Mesodermal cell (in vitro differentiated cells): Measurements from ENCODE around the gene GOLT1A.

Source experiments
- H3K27ac ChIP-seq: 2 replicates; pipeline ENCODE4 v1.7.0; 2013; ENCODE audit warnings: mild to moderate bottlenecking, low read depth, low read length, moderate library complexity; ENCODE audit not compliant: severe bottlenecking
- H3K36me3 ChIP-seq: 2 replicates; pipeline ENCODE4 v1.7.1; 2013; ENCODE audit warnings: mild to moderate bottlenecking, low read length, moderate library complexity; ENCODE audit not compliant: control insufficient read depth, insufficient read depth
- H3K4me1 ChIP-seq: one replicate; pipeline ENCODE4 v1.7.1; 2013; ENCODE audit warnings: mild to moderate bottlenecking, low read length; ENCODE audit not compliant: insufficient read depth, control insufficient read depth, poor library complexity, severe bottlenecking
- H3K4me3 ChIP-seq: 2 replicates; pipeline ENCODE4 v1.7.0; 2013; ENCODE audit warnings: low read length, control low read depth, mild to moderate bottlenecking; ENCODE audit not compliant: insufficient read depth, poor library complexity, severe bottlenecking; ENCODE audit errors: extremely low read depth
- H3K9me3 ChIP-seq: 2 replicates; pipeline ENCODE4 v1.7.1; 2013; ENCODE audit warnings: mild to moderate bottlenecking, low read length, moderate library complexity; ENCODE audit not compliant: control insufficient read depth
- WGBS, 2 experiments: methylation state at CpG; one replicate each; pipeline ENCODE4 v1.1.5; 2013; ENCODE audit warnings: missing lambda C conversion rate in 2 of 2; ENCODE audit not compliant: insufficient coverage in 2 of 2; 5-methylcytosine and 5-hydroxymethylcytosine counted together

The GOLT1A gene

DNA sequence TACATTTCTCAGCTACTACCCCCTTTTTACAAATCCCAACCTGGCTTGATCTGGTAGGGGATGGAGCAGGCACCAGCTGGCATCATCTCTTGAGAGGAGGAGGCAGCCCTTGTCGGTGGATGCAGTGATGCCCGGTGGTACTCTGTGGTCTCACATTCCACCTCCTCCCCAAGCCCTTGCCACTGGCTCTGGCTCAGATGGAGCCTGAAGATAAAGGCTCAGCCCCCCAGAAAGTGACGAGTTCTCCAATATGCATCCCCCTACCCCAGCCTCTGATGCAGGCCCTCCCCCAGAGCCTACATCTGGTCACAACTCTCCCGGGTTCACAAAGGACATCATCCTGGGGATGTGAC, 3.8 kb upstream of the GOLT1A start:
- H3K27ac ChIP-seq: no peak overlapping the region
- no peak overlapping the region for H3K4me3 ChIP-seq
- WGBS, 2 experiments: 74 to 86% methylated on average over 3 to 4 of the region's 4 CpGs
- no peaks in the 10 kb centered on the region for H3K9me3 ChIP-seq
- no peaks in the 10 kb centered on the region for H3K4me1 ChIP-seq
- peaks cover 12% of the 10 kb centered on the region for H3K36me3 ChIP-seq

DNA sequence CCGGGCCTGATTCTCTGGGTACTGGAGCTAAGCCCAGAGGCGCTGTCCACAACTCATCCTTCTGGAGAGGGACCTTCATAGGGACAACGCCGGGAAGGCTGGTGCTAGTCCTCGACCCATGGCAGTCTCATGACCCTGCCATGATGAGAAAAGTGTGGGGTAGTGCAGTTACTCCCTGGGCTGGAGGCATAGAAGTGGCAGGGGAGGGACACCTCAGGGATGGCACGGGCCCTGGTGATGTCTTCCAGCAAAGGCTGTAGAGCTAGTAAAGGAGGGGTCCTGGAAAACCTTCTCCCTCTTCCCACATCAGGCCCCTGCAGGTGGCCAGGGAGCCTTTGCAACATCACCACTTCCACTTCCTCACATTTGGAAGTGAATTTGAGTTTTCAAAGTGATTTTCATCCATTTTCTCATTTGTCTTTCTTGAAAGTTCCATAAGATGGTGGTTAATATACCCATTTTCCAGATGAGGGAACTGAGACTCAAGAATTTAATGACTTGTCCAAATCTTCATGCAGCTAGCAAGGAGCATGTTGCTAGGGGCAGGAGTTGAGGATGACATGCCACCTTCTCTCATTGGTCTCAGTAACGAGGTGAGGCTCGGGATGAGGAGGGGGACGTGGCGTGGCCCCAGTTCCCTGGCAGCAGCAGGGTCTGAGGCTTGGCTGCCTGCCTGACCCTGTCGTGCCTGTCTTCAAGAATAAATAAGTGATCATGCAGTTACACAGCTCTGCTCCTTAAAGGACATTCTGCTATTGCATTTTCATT, 3.3 kb upstream of the GOLT1A start:
- no peak overlapping the region for H3K4me3 ChIP-seq
- no peaks in the 10 kb centered on the region for H3K4me1 ChIP-seq
- H3K36me3 ChIP-seq: peaks cover 6% of the 10 kb centered on the region
- H3K9me3 ChIP-seq: no peaks in the 10 kb centered on the region
- no peak overlapping the region for H3K27ac ChIP-seq
- WGBS, 2 experiments: 90 to 95% methylated on average over 10 to 11 of the region's 11 CpGs

DNA sequence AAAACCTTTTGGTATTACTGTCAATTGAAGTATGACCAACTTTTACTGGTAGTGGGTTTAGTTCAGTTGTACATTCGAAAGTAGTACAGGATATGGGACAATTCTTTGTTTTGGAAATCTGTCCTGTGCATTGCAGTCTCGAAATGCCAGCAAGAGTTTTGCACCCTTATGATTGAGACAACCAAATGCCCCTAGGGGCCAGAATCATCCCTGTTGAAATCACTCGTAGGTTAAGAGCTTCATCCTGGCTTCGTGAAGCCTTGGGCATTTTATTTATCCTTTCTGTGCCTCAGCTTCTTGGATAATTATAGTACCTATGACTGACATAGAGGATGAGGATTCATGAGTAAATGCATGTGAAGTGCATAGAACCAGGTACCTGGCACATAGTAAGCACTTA, 2.4 kb upstream of the GOLT1A start:
- Histone ChIP-seq H3K27ac (no peak overlapping the region), H3K9me3 (no peaks in the 10 kb centered on the region), H3K36me3 (peaks cover 4% of the 10 kb centered on the region), H3K4me1 (no peaks in the 10 kb centered on the region), H3K4me3 (no peak overlapping the region)
- WGBS, 2 experiments: 76 to 97% methylated on average over 2 to 4 of the region's 4 CpGs

DNA sequence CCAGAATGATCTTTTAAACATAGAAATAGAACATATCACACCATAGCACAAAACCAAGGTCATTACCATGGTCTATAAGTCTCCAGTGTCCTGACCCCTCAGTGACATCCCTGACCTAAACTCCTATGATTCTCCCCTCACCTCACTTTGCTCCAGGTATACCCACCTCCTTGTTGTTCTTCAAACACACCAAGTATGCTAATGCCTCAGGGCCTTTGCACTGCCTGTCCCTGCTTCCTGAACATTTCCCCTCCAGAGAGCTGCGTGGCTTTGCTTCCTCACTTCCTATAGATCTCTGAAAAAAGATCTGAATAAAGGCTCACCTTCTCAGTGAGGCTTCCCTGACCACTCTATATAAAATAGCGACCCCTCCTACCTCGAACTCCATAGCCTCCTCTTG, 1.1 kb downstream of the GOLT1A start:
- H3K9me3 ChIP-seq: no peaks in the 10 kb centered on the region
- no peaks in the 10 kb centered on the region for H3K36me3 ChIP-seq
- 86 to 93% methylated on average over 1 of the region's 3 CpGs for WGBS, 2 experiments
- H3K4me1 ChIP-seq: no peaks in the 10 kb centered on the region
- no peak overlapping the region for H3K27ac ChIP-seq
- no peak overlapping the region for H3K4me3 ChIP-seq

DNA sequence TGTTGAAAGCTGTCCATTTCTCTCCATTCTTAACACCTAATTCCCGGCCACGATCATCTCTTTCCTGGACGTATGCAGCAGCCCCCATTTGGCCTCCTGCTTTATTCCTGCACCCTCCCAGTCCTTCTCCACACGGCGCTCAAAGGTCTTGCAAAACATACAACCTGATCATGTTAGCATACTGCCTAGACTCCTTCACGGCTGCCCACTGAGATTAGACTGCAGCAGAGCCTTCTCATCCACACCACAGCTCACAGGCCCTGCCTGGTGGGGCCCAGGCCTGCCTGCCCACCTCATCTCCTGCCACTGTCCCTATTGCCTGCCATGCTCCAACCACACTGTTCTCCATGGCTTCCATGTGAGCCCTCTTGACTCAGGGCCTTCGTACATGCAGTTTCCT, 2.7 kb downstream of the GOLT1A start:
- H3K9me3 ChIP-seq: no peaks in the 10 kb centered on the region
- no peaks in the 10 kb centered on the region for H3K4me1 ChIP-seq
- no peak overlapping the region for H3K4me3 ChIP-seq
- H3K36me3 ChIP-seq: no peaks in the 10 kb centered on the region
- H3K27ac ChIP-seq: no peak overlapping the region
- WGBS, 2 experiments: 86 to 92% methylated on average over 7 of the region's 7 CpGs

DNA sequence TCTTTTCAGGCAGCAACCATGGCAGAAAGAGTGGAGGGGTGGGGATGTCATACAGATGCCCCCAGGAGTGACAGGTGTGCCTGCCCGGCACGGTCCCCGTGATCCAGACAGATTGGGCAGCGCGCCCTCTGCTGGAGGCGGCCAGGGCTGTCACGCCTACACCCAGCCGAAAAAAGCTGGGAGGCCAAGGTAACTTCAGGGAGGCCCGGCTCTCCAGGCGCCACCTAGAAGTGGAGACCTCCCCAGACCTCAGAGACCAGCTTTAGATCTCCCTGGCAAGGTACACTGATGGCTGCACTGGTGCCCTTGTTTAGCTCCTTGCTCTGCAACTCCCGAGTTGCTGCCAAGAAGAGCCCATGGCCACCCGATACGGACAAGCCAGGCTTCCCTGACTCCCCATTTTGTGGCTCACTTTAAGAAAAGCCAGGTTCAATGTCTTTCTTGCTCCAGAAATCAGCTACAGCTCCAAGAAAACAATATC, 6.6 kb downstream of the GOLT1A start:
- H3K4me3 ChIP-seq: no peak overlapping the region
- no peaks in the 10 kb centered on the region for H3K36me3 ChIP-seq
- no peak overlapping the region for H3K27ac ChIP-seq
- H3K4me1 ChIP-seq: no peaks in the 10 kb centered on the region
- H3K9me3 ChIP-seq: no peaks in the 10 kb centered on the region
- WGBS, 2 experiments: 13 to 19% methylated on average over 13 of the region's 13 CpGs

DNA sequence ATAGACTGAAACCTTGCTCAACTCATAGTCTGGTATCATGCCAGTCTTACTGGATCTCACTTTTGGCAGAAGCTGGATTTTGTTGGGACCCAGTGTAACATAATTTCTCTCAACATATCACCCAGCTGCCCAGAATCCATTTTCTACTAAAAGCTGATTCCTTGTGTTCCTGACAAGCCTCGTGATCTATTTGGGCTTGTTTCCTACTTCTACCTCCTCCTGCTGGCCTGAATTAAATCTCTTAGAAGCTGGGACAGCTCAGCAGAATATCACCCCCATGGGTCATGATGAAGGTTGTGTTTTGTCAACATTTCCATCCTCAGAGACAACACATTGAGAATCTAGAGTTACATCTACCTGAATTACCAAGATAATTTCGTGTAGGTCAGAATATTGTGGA, 7.7 kb downstream of the GOLT1A start:
- WGBS, 2 experiments: 100% methylated on average over 1 of the region's 2 CpGs; no CpG with 5 or more reads in 1 of the 2 experiments
- Histone ChIP-seq H3K4me1 (peaks cover 2% of the 10 kb centered on the region), H3K27ac (no peak overlapping the region), H3K4me3 (no peak overlapping the region), H3K36me3 (no peaks in the 10 kb centered on the region), H3K9me3 (no peaks in the 10 kb centered on the region)

DNA sequence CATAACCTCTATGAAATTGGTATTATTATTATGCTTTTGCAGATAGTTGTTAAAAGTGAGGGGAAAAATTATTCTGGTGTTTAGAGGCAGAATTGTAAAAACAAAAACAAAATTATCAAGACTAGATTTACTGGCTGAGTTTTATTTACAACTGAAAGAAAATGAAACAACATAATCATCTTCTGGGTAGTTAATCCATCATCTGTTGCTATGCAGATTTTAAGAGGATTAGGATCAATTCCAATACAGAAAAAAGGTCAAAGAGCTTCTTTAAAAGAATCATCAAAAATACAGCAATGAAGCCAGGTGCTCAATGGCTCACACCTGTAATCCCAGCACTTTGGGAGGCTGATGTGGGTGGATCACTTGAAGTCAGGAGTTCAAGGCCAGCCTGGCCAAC, 8.3 kb downstream of the GOLT1A start:
- Histone ChIP-seq H3K36me3 (no peaks in the 10 kb centered on the region), H3K4me1 (peaks cover 7% of the 10 kb centered on the region)

DNA sequence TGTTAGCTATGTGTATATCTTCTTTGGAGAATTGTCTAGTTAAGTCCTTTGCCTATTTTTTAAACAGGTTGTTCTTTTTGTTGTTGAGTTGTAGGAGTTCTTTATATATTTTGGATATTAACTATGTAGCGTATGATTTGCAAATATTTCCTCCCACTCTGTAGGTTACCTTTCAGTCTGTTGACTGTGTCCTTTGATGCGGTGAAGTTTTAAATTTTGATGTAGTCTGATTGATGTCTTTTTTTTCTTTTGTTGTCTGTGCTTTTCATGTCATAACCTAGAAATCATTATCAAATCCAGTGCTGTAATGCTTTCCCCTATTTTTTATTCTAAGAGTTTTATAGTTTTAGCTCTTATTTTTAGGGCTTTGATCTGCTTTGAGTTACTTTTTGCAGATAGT, 8.8 kb downstream of the GOLT1A start:
- Histone ChIP-seq H3K36me3 (no peaks in the 10 kb centered on the region), H3K4me3 (no peak overlapping the region), H3K9me3 (no peaks in the 10 kb centered on the region), H3K4me1 (peaks cover 7% of the 10 kb centered on the region), H3K27ac (no peak overlapping the region)
- WGBS, 2 experiments: no CpG with 5 or more reads among the region's 2 CpGs

More for the DNA sequence above, 8.3 kb downstream of the GOLT1A start:
- Histone ChIP-seq H3K9me3 (no peaks in the 10 kb centered on the region), H3K4me3 (no peak overlapping the region), H3K27ac (no peak overlapping the region)

DNA sequence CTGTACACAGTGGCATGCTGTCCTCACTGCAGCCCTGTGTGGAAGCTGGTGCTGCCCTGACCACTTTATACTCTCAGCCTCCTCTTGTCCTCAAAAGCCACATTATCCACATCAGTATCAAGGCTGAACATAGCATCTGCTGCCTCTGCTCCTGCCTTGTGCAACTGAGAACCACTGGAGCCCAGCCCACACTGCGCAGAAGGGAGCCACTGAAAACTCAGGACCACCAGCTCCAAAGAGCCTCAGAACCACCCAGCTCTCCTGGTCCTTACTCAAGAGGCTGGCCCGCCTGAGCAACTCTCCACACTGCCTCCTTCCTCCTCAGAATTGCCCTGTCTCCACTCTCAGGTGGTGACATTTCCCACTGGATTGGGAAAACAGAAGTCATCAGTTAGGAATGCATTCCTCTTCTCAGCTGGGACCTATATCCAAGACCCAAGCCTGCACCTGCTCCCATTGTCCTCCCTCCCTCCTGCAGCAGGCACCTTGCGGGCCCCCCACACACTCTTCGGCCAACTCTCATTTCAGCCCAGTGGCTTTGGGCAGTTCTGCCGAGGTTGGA, 10.5 kb downstream of the GOLT1A start:
- WGBS, 2 experiments: 76 to 91% methylated on average over 5 of the region's 5 CpGs
- H3K36me3 ChIP-seq: no peaks in the 10 kb centered on the region
- peaks cover 23% of the 10 kb centered on the region for H3K4me1 ChIP-seq
- no peak overlapping the region for H3K4me3 ChIP-seq
- no peaks in the 10 kb centered on the region for H3K9me3 ChIP-seq
- no peak overlapping the region for H3K27ac ChIP-seq

DNA sequence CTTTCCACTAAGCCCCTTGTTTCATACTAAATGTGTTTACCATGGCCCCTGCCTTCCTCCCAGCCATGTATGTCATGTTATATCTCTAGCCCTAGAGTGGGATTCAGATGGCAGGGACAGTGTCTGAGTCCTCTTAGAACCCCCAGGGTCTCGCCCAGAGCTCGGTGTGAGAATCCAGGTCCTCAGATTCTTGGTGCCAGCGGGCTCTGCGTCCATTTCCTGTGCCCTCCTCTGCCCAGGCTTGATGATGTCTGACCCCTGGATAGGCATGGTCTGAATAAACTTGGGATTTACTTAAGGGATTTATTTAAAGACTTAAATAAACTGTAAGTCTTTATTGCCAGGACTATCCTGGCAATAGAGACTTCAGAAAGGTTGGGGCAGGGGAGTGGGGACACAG, 11.3 kb downstream of the GOLT1A start:
- no peaks in the 10 kb centered on the region for H3K9me3 ChIP-seq
- H3K4me3 ChIP-seq: no peak overlapping the region
- H3K36me3 ChIP-seq: no peaks in the 10 kb centered on the region
- H3K27ac ChIP-seq: no peak overlapping the region
- WGBS, 2 experiments: 94 to 100% methylated on average over 4 of the region's 4 CpGs
- H3K4me1 ChIP-seq: peaks cover 31% of the 10 kb centered on the region
